Measurements from ENCODE around the gene MAD1L1. TPM values are rescaled to one million over a fixed set of nuclear protein-coding genes. Genes with fewer than 3 reads are reported as not detected.
"Not testable (repeated sequence)": the region's sequence is repeated elsewhere in the genome, so short reads cannot be mapped to it uniquely, and the experiment has no call there.

Gene MAD1L1
- total and polyA plus RNA-seq, 7 donors: 11.7 to 17.5 (median 15.6) TPM

- no peaks in the 10 kb centered on the region for H3K9me3 ChIP-seq
- no peak for TF ChIP-seq CTCF (IDR thresholded peaks at IDR 0.05)
- H3K27me3 ChIP-seq (ENCODE audit: insufficient read depth in 3 of 3, low read length in 2 of 3): no peaks in the 10 kb centered on the region
- no peaks in the 10 kb centered on the region for H3K4me1 ChIP-seq
- H3K36me3 ChIP-seq (ENCODE audit: insufficient read depth in 1 of 2, low read depth in 1 of 2): no peaks in the 10 kb centered on the region
- ATAC-seq: no peak
- H3K4me3 ChIP-seq: no peak overlapping the region
- H3K27ac ChIP-seq: no peak overlapping the region
- intact Hi-C loops (cut with DNase I): no loop called here
- DNase-seq: no peak
- 89 to 91% (median 90%) methylated on average over 9 of the region's 9 CpGs for WGBS, 3 donors
Observed at GRCh38 chr7:1972744-1973143, 260.0 kb downstream of the MAD1L1 start.

- ATAC-seq: no peak
- H3K9me3 ChIP-seq: no peaks in the 10 kb centered on the region
- no peaks in the 10 kb centered on the region for H3K36me3 ChIP-seq (ENCODE audit: insufficient read depth in 1 of 2, low read depth in 1 of 2)
- no peak for TF ChIP-seq CTCF (IDR thresholded peaks at IDR 0.05)
- no peak for DNase-seq
- no peaks in the 10 kb centered on the region for H3K27me3 ChIP-seq (ENCODE audit: insufficient read depth in 3 of 3, low read length in 2 of 3)
- intact Hi-C loops (cut with DNase I): no loop called here
- no peak overlapping the region for H3K4me3 ChIP-seq
- H3K27ac ChIP-seq: no peak overlapping the region
- 93 to 95% (median 93%) methylated on average over 15 of the region's 15 CpGs for WGBS, 3 donors
- H3K4me1 ChIP-seq: no peaks in the 10 kb centered on the region
Observed at GRCh38 chr7:1971946-1972654, 260.6 kb downstream of the MAD1L1 start.

- H3K27ac ChIP-seq: no peak overlapping the region
- 95 to 98% (median 97%) methylated on average over 19 of the region's 19 CpGs for WGBS, 3 donors
- no peak overlapping the region for H3K4me3 ChIP-seq
- intact Hi-C loops (cut with DNase I): no loop called here
- ATAC-seq (no peak), DNase-seq (no peak)
- H3K36me3 ChIP-seq (ENCODE audit: insufficient read depth in 1 of 2, low read depth in 1 of 2): no peaks in the 10 kb centered on the region
- H3K9me3 ChIP-seq: no peaks in the 10 kb centered on the region
- no peak for TF ChIP-seq CTCF (IDR thresholded peaks at IDR 0.05)
- H3K27me3 ChIP-seq (ENCODE audit: insufficient read depth in 3 of 3, low read length in 2 of 3): no peaks in the 10 kb centered on the region
- no peaks in the 10 kb centered on the region for H3K4me1 ChIP-seq
Observed at GRCh38 chr7:1970895-1971294, 261.9 kb downstream of the MAD1L1 start.

- H3K27ac ChIP-seq; H3K4me3 ChIP-seq; H3K4me1 ChIP-seq; intact Hi-C loops (cut with DNase I); H3K27me3 ChIP-seq (ENCODE audit: insufficient read depth in 3 of 3, low read length in 2 of 3); DNase-seq; H3K36me3 ChIP-seq (ENCODE audit: insufficient read depth in 1 of 2, low read depth in 1 of 2); H3K9me3 ChIP-seq; ATAC-seq: not testable (repeated sequence)
- WGBS, 3 donors: 96 to 98% (median 96%) methylated on average over 10 of the region's 10 CpGs
Observed at GRCh38 chr7:1970285-1970660, 262.5 kb downstream of the MAD1L1 start.

- no peaks in the 10 kb centered on the region for H3K4me1 ChIP-seq
- DNase-seq: no peak
- H3K36me3 ChIP-seq (ENCODE audit: insufficient read depth in 1 of 2, low read depth in 1 of 2): no peaks in the 10 kb centered on the region
- H3K27ac ChIP-seq: no peak overlapping the region
- H3K9me3 ChIP-seq: no peaks in the 10 kb centered on the region
- intact Hi-C loops (cut with DNase I): no loop called here
- no peak for TF ChIP-seq CTCF (IDR thresholded peaks at IDR 0.05)
- ATAC-seq: no peak
- no peak overlapping the region for H3K4me3 ChIP-seq
- WGBS, 3 donors: 86 to 89% (median 86%) methylated on average over 8 of the region's 8 CpGs
- H3K27me3 ChIP-seq (ENCODE audit: insufficient read depth in 3 of 3, low read length in 2 of 3): no peaks in the 10 kb centered on the region
Observed at GRCh38 chr7:1969459-1970284, 263.1 kb downstream of the MAD1L1 start.
